Measurements from ENCODE around the gene TMED3.

The TMED3 gene

DNA sequence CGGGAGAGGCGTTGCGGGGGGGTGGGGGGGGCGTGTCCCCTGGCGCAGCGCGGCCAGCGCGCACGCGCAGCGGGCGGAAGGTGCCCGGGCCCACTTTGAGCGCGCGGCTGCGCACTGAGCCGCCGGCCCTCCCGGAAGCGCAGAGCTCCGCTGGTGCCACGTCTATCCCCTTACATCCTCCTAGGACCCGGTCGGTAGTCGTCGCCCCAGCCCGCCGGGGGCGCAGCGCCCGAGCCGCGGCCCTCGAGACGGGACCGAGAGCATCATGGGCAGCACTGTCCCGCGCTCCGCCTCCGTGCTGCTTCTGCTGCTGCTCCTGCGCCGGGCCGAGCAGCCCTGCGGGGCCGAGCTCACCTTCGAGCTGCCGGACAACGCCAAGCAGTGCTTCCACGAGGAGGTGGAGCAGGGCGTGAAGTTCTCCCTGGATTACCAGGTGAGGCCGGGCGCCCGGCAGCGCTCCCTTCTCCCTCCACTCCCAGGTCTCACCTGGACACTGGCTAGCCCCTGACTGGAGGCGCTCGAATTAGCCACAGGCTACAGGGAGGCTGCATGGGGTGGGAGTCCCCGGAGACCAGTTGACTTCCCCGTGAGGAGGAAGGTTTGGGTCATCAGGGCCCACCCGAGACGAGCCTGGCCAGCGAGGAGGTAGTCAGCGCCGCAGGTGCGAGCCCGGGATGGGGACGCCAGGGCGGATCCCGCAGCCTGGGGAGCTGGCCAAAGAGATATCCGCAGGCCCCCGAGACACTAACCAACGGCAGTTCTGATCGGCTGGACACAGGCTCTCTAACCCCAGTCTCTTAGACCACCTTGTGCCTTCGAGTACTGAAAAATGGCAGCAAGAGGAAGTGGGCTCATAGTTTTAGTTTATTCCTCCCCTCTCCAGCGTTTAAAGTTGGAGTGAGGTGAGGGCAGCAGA is at the start of gene TMED3:
TSS of gene TMED3 (plus strand) at position 128 of the 916 bp plus-strand sequence. CDS start at position 266, 138 bp downstream.
- no peak for FAIRE-seq

DNA sequence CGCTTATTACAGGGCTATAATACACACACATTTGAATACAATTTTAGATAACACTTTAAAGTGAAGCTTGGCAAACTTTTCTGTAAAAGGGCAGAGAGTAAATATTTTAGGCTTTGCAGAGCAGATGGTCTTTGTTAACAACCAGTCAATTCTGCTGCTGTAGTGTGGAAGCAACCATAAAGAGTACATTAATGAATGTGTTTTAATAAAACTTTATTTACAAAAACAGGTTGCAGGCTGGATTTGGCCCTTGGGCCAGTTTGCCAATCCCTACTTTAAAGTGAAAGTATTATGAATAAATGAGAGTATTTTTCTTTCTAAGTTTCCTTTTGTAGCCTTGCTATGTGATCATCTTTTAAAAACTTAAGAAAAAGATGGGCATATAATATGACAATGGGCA is 49.1 kb upstream of the TMED3 start:
- FAIRE-seq = no peak

DNA sequence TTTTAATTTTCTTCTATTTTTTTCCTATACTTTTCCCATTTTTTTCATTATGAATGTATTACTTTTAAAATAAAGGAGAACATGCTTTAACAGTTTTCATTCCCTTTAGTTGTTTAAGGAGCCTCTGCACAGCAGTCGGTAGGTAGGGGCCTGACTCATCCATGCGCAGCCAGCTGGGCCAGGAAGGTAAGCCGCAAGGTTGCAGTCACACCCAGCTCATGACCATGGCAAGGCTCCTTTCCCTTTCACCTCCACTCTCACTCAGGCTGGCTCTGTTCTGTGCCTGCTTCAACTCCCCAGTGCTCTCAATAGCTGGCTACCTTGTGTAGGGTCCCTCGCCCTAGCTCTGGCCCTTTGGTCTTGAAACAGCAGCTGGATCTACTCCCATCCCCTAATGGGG is 45.7 kb upstream of the TMED3 start:
- no peak for FAIRE-seq

DNA sequence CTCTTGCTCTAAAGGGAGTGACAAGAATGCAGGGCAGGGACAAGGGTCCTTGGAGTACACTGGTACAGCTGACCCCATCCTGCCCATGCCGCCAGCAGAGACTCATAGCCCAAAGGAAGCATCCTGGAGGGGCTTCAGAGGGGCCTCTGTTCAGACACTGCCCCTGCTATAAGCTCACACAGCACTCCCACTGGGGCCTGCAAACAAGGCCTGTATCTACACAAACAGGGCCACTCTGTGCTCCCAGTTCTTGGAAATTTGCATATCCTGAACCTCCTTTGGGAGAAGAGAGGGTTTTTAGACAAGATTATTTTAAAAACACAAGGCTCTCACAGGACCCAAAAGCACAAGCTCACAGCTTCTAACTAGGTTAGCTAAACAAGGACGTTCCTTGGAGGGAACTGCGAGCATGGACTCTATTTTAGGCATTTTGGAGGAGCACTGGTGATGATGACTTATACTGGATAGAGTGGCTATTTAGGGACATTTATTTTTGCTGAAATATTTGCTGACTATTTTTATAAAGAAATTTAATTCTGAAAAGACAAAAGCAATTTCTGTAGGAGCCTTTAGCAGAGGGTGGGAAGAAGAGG is 44.8 kb upstream of the TMED3 start:
- no peak for FAIRE-seq

DNA sequence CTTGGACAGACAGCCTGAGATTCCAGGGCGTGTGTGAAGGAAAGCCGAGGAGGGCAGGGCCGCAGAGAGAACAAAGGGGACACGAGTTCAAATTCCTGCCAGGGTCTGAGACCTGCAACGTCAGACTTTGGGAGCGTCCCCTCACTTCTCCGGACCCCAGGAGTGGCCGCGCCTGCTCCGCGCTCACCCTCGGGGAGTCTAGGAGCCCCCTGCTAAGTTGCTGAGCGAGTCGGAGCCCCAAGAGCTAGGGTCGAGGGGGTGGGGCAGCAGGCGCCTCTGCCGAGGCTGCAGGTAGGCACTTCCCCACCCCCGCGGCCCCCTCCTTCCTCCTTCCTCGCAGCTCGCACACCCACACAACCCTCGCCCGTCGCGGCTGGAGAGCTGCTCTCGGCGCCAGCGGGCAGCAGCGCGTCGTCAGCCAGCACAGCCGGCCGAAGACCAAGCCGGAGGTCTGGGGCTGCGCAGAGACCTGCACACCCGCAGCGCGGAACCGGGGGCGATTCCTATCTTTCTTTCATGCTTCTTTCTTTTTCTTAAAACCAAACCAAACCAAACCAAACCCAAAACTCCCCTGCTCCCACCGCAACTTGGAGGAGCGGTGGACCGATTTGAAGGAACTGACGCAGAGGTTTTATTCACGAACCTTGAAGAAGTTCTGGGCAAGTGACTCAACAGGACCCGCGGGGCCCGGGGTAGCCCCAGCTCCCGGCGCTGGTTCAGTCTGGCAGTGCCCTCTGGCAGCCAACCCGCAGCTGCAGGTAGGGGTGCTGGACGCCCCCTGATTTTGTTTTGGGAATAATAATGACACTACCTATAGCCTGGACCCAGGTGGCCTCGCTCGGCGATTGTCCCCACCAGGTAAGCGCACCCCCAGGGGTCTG is 28.3 kb upstream of the TMED3 start, which contains the start of gene ANKRD34C:
TSS of gene ANKRD34C (plus strand) at position 352 of the 881 bp plus-strand sequence. CDS start 10,563 bp downstream, outside the sequence.
- FAIRE-seq = no peak

DNA sequence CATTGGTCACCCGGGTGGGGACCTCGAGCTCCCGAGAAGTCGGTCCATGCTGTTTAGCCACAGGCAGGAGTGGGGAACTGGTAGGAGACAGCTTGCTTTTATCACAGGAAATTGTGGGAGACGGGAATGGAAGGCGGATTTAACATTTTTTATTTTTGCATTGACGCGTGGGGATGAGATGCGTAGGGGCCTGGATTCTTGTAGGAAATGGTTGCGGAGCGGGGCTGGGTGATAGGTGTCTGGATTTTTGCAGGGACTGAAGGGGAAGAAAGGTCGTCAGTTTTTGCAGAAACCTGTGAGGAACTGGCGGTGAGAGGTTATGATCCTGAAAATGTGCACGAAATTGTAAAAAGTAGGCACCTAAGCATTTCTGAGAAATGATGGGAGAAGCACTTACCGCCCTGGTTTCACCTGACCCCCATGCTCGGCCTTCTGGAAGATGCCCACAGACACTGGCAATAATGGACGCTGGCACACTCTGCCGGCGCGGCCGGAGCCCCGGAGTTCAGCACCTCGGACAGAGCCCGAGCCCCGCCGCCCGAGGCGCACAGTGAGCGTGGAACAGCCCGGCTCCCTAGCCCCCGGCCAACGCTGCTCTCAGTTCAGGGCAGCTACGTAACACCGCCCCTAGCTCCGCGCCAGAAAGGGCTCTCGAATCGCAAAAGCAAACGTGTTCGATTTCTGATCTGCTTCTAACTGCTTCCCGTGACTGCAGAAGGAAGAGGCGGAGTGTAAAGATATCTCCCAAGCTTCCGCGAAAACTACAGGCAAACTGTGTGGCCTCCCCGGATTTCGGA is 27.5 kb upstream of the TMED3 start:
- no peak for FAIRE-seq

DNA sequence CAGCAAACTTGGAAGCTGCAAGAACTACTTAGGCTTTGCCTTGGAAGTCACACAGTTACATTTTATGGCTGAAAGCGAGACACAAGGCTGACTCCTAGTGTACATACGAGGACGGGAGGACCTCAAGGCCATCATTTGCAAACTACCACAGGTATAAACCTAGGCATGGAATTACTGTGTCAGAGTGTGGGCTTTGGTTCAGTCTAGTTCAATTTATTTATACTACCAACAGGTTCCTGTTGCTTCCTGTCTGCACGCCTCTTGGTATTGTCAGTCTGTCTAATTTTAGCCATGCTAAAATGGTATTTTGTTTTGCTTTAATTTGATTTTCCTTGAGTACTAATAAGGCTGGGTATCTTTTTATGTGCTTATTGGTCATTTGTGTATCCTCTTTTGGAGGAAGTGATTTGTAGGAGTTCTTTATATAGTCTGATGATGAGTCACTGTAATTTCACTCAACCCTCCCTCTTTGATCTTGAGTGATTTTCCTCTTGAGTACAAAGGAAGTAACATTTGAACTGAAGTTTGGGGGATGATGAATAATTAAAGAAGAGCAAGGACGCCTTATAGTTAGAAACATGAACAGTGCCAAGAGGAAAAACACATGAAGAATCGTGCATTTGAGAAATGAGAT is 20.2 kb upstream of the TMED3 start:
- FAIRE-seq = no peak

DNA sequence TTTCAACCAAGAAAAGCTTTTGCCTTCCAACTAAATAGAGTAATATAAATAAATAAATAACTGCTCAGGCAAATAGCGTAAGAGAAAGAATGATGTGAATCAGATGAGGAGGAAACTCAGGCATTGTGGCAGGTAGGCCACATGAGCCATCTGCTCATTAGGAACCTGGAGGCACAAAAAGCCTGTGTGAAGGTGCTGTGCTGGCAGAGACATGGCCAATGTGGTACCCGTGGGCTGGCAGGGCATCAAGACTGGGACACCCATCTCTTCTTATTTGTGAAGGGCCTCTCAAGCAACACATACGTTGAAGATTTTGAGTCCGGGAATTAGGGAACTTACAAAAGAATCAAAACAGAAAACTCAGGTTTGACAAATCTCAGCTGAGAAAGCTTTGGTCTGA is 18.9 kb upstream of the TMED3 start:
- no peak for FAIRE-seq

DNA sequence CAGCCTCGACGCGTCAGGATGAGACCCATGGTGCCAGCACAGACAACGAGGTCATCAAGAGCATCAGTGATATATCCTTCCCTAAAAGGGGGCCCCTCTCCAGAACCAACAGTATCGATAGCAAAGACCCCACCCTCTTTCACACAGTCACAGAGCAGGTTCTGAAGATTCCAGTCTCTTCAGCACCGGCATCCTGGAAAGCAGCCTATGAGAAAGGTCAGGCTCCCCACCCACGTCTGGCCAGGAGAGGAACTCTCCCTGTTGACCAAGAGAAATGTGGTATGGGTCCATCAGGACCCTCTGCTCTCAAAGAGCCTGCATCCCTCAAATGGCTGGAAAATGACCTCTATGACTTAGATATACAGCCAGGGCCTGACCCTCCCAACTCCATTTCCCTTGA is 16.8 kb upstream of the TMED3 start:
- FAIRE-seq = no peak

DNA sequence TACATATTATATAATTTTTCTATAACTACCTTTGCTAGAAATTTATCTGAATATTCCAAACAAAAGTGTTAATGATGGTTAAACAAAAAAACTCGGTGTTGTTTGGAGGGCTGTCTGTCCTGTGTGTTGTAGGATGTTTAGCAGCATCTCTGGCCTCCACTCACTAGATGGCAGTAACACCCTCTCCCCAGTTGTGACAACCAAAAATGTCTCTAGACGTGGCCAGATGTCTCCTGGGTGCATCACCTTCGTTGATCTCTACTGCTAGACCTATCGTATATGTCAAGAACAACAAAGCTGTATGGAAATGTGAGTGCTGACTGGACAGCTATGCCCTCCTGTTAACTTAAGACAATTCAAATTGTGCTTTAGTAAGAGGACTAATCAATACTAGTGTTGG is 14.3 kb upstream of the TMED3 start:
- no peak for FAIRE-seq

DNA sequence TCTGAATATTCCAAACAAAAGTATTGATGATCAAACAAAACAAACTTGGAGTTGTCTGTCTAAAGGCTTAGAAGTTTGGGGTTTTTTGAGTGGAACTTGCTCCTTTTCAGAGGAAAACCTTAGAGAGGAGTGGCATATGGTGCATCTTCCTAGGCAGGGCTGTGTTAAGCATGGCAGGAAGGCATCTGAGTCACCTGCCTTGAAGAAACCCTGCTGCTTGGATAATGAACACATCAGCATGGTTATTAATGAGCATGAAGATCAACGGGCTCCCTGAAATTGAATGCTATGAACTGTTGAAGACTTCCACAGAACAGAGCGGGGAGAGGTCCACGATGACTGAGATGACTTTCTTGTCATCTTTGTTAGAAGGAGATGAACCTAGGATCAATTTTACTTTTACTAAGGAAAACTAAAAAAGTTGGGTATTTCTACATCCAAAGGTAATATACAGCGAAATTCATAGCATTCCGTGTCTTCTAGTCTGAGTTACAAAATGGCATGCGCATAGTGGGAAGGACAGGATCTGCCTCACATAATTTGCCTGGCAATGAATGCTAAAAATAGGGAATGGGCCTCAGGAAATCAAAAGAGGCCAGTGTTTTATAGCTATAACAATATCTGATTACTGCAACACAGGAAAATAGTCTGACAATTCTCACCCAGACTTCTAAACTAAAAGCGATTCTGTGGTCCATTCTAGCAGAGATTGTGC is 11.6 kb upstream of the TMED3 start:
- FAIRE-seq = no peak

DNA sequence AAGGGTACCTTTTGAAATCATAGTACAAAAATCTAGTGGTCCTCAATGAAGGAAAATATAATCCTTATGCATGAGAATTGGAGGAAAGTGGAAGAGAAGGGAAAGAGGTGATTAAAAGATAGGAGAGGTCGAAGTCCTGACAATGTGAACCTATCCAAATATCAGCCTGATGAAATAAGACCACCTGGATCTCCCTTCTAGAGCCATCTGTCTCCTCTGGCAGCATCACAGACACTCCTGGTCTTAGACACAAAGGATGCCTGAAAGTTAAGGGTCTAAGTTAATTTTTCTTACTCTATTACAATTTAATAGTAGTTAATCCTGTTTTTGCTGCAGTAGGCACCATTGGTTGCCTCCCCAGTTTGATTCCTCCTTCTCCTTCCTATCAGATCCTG is 11.1 kb upstream of the TMED3 start:
- no peak for FAIRE-seq

DNA sequence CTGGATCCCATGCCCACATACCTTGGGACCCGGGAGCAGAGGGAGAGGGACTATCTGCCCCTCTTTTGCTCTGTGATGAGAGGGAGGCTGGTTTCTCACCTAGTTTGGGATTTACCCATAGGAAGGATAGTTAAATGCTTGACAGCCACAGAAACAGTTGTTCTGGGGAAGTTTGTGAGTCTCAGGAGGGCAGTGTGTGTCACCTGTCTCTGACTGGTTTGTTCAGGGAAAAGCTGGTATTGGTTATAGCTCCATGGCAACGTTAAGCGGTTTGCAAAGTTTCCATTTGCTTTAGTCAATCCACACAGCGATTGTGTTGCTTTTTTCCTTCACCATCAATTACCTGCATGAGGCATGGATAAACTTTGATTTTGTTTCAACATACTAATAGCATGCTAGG is 3.7 kb upstream of the TMED3 start:
- no peak for FAIRE-seq

DNA sequence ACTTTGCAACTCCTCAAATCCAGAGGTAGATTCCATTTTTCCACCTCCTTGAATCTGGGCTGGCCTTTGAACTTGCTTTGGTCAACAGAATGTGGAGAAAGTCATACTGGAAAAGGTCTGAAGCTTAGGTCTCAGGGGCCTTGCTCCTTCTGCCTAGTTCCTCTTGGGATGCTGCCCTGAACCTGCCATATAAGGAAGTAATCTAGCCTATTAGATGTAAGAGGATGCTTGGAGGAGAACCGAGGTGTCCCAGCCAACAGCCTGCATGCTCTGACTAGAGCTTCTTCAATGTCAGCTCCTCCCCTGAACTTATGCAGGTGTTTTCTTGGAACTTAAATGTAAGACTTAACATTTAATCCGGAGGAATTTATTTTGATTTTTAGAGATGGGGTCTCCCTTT is 2.0 kb upstream of the TMED3 start:
- no peak for FAIRE-seq

DNA sequence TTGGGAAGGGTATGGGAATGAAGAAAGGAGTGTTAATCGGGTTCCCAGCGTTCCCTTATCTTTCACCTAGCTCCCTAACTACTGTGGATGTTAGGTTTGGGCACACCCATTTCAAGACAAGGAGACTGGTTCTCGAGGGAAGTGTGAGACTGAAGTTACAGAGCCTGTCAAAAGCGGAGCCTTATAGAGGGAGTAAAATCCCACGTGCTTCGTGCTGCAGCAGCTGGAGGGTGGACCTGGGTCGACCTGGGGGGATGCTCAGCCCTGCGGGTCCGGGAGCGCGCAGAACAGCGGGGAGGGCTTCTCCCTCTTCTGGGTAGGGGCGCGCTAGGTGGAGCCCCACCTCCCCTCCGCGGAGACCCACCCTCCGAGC is 314 bp upstream of the TMED3 start:
- no peak for FAIRE-seq

DNA sequence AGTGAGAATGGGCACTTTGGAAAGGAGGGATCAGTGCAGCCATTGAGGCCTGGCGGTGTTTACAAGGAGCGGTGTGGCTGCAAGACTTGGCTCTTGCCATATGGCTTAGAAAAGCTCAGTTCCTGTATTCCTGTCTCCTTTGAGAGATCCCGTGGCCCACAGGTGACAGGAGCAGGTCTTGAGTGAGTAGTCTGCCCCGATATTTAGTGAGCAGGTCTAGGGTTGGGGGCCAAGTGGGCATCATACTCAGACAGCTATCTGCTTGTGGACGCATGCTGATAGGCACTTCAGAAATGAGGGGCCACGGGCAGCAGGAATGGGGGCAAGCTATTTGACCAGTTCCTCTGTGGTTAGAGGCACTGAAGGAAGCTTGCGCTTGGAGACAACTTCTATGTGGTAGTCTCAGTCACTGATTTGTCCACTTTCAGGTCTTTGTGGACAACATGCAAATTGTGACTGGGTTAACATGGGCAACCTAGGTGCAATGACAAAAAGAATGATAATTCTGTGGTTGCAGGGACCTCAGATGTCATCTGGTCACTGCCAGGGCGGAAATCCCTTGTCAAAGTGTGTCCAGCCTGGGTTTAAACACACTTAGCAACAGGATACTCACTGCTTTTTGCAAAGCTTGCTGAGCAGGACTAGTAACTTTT is 1.1 kb downstream of the TMED3 start:
- FAIRE-seq = no peak

DNA sequence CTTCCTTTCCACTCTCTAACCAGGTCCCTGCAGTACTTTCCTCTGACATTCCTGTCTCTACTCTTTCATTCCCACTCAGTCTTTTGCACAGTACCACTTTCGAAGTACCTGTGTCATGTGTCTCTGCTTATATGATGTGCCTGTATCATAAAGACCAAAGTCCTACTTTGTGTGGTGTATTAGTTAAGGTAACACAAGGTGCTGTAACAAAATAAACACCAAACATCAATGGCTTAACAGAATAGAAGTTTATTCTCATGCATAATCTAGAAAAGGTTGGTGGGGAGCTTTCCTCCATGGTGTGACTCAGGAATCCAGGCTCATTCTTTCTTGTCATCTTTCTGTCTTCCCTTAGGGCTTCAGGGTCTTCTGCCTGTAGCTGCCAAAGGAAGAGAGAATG is 3.3 kb downstream of the TMED3 start:
- no peak for FAIRE-seq

DNA sequence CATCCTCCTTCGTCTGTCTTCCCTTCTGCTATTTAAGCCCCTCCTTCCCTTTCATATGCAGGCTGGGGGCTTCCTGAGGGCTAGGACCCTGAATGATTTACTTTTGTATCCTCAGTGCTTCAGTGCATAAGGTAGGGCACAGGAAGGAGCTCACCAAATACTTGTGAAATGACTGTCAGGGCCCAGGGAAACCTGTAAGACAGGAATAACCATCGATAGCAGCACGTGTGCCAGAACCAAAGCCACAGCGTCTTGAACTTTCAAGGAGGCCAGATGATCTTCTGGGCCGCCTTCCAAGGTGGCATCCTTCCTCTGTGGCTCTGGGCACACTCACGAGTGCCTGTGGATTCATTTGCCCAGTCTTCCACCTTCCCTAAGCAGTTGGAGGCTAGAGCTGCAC is 3.9 kb downstream of the TMED3 start:
- no peak for FAIRE-seq

DNA sequence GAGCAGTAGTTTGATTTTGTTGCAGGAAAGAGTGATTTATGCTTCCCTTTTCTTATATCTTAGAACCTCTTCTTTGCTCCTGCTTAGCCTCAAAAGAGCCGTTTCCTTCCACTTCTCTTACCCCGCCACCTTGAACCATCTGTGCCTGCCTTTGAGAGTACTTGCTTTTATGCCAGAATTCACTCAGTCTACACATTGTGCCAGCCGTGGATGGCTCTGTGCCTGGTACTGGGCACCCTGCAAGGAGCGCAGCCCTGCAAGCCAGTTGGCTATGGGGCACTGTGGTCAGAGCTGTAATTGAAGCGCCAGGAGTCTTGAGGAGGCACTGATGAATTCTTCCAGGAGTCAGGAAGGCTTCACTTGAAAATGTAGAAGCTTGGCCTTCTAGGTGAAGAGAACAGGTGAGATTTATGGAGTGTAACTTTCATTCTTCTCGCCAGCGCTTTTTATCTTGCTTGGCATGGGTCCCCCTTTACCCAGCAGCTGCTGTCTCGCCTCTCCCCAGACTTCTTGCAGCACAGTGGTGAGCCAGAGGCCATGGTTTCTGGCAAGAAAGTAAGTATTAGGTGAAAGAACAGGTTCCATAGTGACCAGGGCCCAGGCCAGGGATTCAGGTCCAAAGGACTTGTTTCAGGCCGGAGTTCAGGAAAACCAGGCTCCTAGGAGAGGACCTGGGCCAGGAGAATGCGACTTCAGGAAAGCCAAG is 4.9 kb downstream of the TMED3 start:
- FAIRE-seq = no peak

DNA sequence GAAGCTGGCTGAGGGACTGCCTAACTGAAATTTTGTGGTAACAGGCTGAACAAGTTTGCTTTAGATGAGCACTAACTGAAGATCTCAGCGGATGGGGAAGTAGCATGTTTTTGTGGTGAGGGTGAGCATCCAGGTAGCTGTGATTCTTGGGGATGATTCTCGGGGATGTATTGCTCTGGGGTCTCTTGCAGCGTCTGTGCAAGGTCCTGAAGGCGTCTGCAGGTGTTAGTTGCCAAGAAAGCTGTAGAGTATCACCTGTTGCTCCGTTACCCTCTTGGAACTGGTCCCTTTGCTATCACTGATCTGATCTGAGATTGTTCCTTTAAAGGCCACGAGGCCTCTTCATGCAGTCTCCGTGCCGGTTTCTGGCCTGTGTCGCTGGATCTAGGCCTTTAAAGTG is 6.0 kb downstream of the TMED3 start:
- FAIRE-seq = no peak
